ENCODE data around the gene KIR3DL2.
"Not testable (repeated sequence)": the region's sequence is repeated elsewhere in the genome, so short reads cannot be mapped to it uniquely, and the experiment has no call there.

- not testable (repeated sequence) for TF ChIP-seq CTCF (IDR thresholded peaks at IDR 0.05; ENCODE audit: insufficient read depth, low read length); REST (IDR thresholded peaks at IDR 0.05; ENCODE audit: insufficient replicate concordance, low read depth); POLR2AphosphoS5 (IDR thresholded peaks at IDR 0.05; ENCODE audit: low read depth); GABPA (IDR thresholded peaks at IDR 0.05; ENCODE audit: low read depth)
Observed at GRCh38 chr19:54832496-54832895, 17.7 kb upstream of the KIR3DL2 start, which contains the start of gene KIR2DS4.
